RWPE1 (cell line): ENCODE results near the gene KLHL28.

Source experiments
- CTCF ChIA-PET: fragments of 350-600 bp; sonication (Branson Sonifier 250); formaldehyde crosslinking; extraction: SDS; loops from one replicate; lab custom pipeline; 2021; lab: Yijun Ruan, JAX
- POLR2A ChIA-PET: fragments of 400-600 bp; formaldehyde crosslinking; extraction: SDS; loops from one replicate; lab custom pipeline; 2020; ENCODE audit warnings: antibody characterized with exemption; ENCODE audit not compliant: low non-redundant PET; lab: Yijun Ruan, JAX
- DNase-seq: peaks from one replicate; pipeline ENCODE4 v3.0.0; 2012; ENCODE audit warnings: low spot score
- H3K27ac ChIP-seq: fragments of 450-650 bp; 2 replicates; pipeline ENCODE4 v1.5.1; 2017
- TF ChIP-seq, protein P1 (sequence below): fragments of 450-650 bp; conservative IDR thresholded peaks from 2 replicates; pipeline ENCODE4 v1.5.1; 2017; ENCODE audit warnings: low read depth, mild to moderate bottlenecking

Gene KLHL28

DNA sequence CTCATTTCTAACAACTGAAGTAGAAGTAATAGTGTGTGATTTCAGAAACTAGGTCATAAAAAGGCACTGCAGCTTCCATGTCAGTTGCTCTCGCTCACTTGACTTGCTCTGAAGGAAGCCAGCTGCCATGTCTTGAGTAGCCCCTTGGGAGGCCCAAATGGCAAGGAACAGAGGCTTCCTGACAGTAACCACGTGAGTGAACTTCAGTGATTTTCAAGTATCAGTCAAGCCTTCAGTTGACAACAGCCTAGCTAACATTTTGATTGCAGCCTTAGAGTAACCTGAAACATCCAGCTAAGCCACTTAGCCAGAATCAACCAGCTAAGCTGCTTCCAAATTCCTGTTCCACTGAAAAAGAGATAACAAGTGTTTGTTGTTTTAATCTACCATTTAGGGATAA lies 26.9 kb upstream of the KLHL28 start:
- TF ChIP-seq, protein P1, sequence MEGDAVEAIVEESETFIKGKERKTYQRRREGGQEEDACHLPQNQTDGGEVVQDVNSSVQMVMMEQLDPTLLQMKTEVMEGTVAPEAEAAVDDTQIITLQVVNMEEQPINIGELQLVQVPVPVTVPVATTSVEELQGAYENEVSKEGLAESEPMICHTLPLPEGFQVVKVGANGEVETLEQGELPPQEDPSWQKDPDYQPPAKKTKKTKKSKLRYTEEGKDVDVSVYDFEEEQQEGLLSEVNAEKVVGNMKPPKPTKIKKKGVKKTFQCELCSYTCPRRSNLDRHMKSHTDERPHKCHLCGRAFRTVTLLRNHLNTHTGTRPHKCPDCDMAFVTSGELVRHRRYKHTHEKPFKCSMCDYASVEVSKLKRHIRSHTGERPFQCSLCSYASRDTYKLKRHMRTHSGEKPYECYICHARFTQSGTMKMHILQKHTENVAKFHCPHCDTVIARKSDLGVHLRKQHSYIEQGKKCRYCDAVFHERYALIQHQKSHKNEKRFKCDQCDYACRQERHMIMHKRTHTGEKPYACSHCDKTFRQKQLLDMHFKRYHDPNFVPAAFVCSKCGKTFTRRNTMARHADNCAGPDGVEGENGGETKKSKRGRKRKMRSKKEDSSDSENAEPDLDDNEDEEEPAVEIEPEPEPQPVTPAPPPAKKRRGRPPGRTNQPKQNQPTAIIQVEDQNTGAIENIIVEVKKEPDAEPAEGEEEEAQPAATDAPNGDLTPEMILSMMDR = no peak
- no peak overlapping the region for H3K27ac ChIP-seq
- ChIA-PET POLR2A (no interaction called here), CTCF (interaction anchor here (0.6 kb wide), 1 partner anchor 280 kb away, joined by 3 read pairs; no protein-coding TSS in a partner anchor)
- DNase-seq = no peak

DNA sequence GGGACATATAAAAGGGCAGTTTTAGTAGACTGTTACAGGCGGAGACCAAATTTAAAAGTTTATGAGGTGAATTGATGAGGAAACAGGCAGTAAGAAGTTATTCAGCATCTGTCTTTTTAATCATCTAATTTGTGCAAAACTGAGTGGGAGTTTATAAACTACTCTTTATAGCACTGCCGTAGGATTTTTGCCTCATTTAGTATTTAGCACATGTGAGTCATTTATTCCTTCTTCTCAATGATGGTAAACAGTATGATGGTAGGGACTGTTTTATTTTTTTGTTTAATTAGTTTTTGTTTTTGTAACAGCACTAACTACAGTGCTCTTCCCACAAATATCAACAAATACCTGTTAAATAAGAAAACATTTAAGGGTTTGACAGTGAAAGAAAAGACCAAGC lies 20.8 kb upstream of the KLHL28 start:
- ChIA-PET CTCF (no interaction called here), POLR2A (no interaction called here)
- TF ChIP-seq, protein P1 = no peak
- H3K27ac ChIP-seq = no peak overlapping the region
- DNase-seq = no peak

DNA sequence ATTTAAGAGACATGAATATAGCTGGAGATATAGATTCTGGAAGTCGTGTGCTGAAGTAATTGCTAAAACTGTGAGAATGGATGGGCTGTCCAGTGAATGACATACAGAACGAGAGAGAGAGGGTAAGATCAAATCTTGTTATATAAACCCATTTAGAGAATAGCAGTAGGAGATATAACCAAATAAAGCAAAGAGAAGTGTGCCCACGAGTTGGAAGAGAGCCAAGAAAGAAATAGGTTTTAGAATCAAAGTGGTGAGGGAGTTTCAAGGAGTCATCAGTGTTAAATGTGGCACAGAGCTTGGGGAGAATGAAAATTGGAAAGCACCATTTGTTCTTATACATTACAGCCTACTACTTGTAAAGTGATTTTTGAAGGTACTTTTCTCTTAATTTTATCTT lies 19.5 kb upstream of the KLHL28 start:
- DNase-seq = no peak
- ChIA-PET POLR2A (no interaction called here), CTCF (no interaction called here)
- TF ChIP-seq, protein P1 = no peak
- no peak overlapping the region for H3K27ac ChIP-seq

DNA sequence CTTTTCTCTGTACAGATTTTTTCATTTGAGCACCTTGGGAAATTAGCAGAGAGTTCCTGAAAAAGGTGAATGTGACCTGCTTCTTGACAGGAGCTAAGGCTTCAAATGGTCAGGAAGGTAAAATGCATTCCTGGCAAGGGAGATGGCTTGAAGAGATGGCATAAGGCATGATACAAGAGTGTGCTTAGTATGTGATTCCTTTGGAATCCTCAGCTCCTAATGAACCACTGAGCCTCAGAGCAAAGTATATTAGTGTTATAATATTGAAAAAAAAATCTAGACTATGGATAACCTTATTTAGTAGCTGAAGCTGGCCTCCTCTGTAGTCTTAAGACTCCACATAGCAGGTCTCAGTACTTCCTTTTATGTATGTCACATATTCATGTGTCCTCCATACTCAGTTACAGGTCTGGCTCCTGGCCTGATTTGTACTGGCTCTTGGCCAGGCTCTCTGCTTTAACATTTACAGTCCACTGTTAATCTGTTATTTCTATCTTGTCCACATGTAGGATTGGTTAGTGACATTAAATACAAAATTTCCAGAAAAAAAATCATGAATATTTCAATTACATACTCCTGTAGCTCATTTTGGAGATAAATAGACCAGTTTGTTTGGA lies 18.1 kb upstream of the KLHL28 start:
- TF ChIP-seq, protein P1 = no peak
- ChIA-PET POLR2A (no interaction called here), CTCF (interaction anchor here (0.5 kb wide), 1 partner anchor 11 kb away, joined by 3 read pairs; no protein-coding TSS in a partner anchor)
- no peak overlapping the region for H3K27ac ChIP-seq
- no peak for DNase-seq

DNA sequence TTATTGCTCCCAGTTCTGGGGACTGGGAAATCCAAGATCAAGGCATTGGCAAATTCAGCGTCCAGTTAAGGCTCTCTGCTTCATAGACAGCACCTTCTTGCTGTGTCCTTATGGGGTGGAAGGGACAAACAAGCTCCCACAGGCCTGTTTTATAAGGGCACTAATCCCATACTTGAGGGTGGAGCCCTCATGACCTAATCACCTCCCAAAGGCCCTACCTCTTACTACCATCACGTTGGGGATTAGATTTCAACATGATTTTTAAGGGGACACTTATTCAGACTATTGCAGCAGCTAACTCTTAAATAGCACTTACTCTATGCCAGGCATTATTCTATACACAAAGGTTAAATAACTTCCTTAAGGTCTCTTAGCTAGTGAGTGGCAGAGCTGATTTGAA lies 17.5 kb upstream of the KLHL28 start:
- DNase-seq = no peak
- ChIA-PET POLR2A (no interaction called here), CTCF (interaction anchor here (0.5 kb wide), 1 partner anchor 11 kb away, joined by 3 read pairs; no protein-coding TSS in a partner anchor)
- TF ChIP-seq, protein P1 = no peak
- H3K27ac ChIP-seq = no peak overlapping the region

DNA sequence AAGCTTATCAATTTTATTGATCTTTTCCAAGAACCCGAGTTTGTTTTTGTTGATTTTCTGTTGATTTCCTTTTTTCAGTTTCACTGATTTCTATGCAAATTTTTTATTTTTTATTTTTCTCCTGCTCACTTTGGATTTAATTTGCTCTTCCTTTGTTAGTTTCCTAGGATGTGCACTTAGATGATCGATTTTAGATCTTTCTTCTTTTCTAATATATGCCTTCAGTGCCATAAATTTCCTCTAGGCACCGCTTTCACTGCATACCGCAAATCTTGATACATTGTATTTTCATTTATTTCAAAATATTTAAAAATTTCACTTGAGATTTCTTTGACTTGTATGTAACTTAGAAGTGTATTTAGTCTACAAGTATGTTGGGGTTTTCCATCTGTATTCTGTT lies 9.7 kb upstream of the KLHL28 start:
- POLR2A ChIA-PET = no interaction called here
- TF ChIP-seq, protein P1 = no peak
- CTCF ChIA-PET = no interaction called here
- no peak overlapping the region for H3K27ac ChIP-seq
- no peak for DNase-seq
